Measurements from ENCODE around the gene CSNK2A2.
A peak's percentile ranks its signal among the peaks of the same experiment; 100 is the strongest.

The CSNK2A2 gene

GRCh38 chr16:58114827-58115825, 82.8 kb downstream of the CSNK2A2 start:
- H3K4me3 ChIP-seq (ENCODE audit: low read length) = no peak overlapping the region
- no peak for DNase-seq (ENCODE audit: low read depth)
- TF ChIP-seq CTCF (conservative IDR thresholded peaks at IDR 0.05; ENCODE audit: low read depth, low read length) = no peak

GRCh38 chr16:58111302-58111627, 86.6 kb downstream of the CSNK2A2 start:
- TF ChIP-seq CTCF (conservative IDR thresholded peaks at IDR 0.05; ENCODE audit: low read depth, low read length) = no peak
- no peak overlapping the region for H3K4me3 ChIP-seq (ENCODE audit: low read length)
- no peak for DNase-seq (ENCODE audit: low read depth)

GRCh38 chr16:58110571-58111301, 87.2 kb downstream of the CSNK2A2 start:
- peak; percentile 5 for TF ChIP-seq CTCF (conservative IDR thresholded peaks at IDR 0.05; ENCODE audit: low read depth, low read length)
- no peak overlapping the region for H3K4me3 ChIP-seq (ENCODE audit: low read length)
- no peak for DNase-seq (ENCODE audit: low read depth)

- H3K4me3 ChIP-seq (ENCODE audit: low read length) = no peak overlapping the region
- no peak for TF ChIP-seq CTCF (conservative IDR thresholded peaks at IDR 0.05; ENCODE audit: low read depth, low read length)
- no peak for DNase-seq (ENCODE audit: low read depth)
Observed at GRCh38 chr16:58109881-58110280, 88.0 kb downstream of the CSNK2A2 start.

- no peak for TF ChIP-seq CTCF (conservative IDR thresholded peaks at IDR 0.05; ENCODE audit: low read depth, low read length)
- H3K4me3 ChIP-seq (ENCODE audit: low read length) = no peak overlapping the region
- DNase-seq (ENCODE audit: low read depth) = no peak
Observed at GRCh38 chr16:58109330-58109729, 88.6 kb downstream of the CSNK2A2 start.
